ENCODE data around the gene LRRTM3.

LRRTM3 gene

DNA sequence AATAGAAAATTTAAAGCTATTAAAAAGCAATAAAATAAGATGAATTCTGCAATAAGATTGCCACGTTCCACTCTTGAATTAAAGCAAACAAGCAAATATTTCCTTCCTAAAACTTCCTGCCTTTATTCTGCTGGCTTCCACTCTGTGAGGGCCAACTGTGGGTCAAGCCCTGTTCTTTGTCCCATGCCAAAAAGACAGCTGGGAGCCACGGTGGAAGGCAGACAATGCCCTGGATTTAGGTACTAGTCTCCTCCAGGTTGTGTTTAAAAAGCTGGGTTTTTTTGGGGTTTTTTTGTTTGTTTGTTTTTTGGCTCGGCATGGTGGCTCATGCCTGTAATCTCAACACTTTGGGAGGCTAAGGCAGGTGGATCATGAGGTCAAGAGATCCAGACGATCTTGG lies 39.1 kb downstream of the LRRTM3 start (continued):
- TF ChIP-seq, protein P1, sequence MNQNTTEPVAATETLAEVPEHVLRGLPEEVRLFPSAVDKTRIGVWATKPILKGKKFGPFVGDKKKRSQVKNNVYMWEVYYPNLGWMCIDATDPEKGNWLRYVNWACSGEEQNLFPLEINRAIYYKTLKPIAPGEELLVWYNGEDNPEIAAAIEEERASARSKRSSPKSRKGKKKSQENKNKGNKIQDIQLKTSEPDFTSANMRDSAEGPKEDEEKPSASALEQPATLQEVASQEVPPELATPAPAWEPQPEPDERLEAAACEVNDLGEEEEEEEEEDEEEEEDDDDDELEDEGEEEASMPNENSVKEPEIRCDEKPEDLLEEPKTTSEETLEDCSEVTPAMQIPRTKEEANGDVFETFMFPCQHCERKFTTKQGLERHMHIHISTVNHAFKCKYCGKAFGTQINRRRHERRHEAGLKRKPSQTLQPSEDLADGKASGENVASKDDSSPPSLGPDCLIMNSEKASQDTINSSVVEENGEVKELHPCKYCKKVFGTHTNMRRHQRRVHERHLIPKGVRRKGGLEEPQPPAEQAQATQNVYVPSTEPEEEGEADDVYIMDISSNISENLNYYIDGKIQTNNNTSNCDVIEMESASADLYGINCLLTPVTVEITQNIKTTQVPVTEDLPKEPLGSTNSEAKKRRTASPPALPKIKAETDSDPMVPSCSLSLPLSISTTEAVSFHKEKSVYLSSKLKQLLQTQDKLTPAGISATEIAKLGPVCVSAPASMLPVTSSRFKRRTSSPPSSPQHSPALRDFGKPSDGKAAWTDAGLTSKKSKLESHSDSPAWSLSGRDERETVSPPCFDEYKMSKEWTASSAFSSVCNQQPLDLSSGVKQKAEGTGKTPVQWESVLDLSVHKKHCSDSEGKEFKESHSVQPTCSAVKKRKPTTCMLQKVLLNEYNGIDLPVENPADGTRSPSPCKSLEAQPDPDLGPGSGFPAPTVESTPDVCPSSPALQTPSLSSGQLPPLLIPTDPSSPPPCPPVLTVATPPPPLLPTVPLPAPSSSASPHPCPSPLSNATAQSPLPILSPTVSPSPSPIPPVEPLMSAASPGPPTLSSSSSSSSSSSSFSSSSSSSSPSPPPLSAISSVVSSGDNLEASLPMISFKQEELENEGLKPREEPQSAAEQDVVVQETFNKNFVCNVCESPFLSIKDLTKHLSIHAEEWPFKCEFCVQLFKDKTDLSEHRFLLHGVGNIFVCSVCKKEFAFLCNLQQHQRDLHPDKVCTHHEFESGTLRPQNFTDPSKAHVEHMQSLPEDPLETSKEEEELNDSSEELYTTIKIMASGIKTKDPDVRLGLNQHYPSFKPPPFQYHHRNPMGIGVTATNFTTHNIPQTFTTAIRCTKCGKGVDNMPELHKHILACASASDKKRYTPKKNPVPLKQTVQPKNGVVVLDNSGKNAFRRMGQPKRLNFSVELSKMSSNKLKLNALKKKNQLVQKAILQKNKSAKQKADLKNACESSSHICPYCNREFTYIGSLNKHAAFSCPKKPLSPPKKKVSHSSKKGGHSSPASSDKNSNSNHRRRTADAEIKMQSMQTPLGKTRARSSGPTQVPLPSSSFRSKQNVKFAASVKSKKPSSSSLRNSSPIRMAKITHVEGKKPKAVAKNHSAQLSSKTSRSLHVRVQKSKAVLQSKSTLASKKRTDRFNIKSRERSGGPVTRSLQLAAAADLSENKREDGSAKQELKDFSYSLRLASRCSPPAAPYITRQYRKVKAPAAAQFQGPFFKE (tag by site-specific recombination; IDR thresholded peaks at IDR 0.05; ENCODE audit: borderline replicate concordance): no peak
- TF ChIP-seq KLF7 (tag by site-specific recombination; IDR thresholded peaks at IDR 0.05; ENCODE audit: borderline replicate concordance) (no peak), ZNF837 (tag by site-specific recombination; IDR thresholded peaks at IDR 0.05) (no peak), ZNF16 (tag by site-specific recombination; IDR thresholded peaks at IDR 0.05; ENCODE audit: low read depth) (no peak), ZFP3 (tag by site-specific recombination; IDR thresholded peaks at IDR 0.05; ENCODE audit: low read depth) (no peak), ZNF830 (tag by site-specific recombination; IDR thresholded peaks at IDR 0.05; ENCODE audit: low read depth) (no peak), ZNF19 (tag by site-specific recombination; IDR thresholded peaks at IDR 0.05; ENCODE audit: low read depth) (no peak)
- TF ChIP-seq, protein P2, sequence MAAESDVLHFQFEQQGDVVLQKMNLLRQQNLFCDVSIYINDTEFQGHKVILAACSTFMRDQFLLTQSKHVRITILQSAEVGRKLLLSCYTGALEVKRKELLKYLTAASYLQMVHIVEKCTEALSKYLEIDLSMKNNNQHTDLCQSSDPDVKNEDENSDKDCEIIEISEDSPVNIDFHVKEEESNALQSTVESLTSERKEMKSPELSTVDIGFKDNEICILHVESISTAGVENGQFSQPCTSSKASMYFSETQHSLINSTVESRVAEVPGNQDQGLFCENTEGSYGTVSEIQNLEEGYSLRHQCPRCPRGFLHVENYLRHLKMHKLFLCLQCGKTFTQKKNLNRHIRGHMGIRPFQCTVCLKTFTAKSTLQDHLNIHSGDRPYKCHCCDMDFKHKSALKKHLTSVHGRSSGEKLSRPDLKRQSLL (tag by site-specific recombination; IDR thresholded peaks at IDR 0.05): no peak

GRCh38 chr10:66980246-66980815 lies 54.5 kb downstream of the LRRTM3 start:
- H3K27ac ChIP-seq (ENCODE audit: extremely low read depth, low read depth, low read length): no peak overlapping the region
- CTCF ChIA-PET: no interaction called here
- H3K36me3 ChIP-seq (ENCODE audit: control insufficient read depth in 2 of 2, insufficient read depth in 1 of 2, low read length in 2 of 2): no peaks in the 10 kb centered on the region
- no peaks in the 10 kb centered on the region for H3K9me3 ChIP-seq (ENCODE audit: control insufficient read depth, insufficient read depth, low read depth, low read length)
- peaks cover 12% of the 10 kb centered on the region for H3K4me1 ChIP-seq (ENCODE audit: control insufficient read depth, insufficient read depth, low read length)
- H3K4me3 ChIP-seq (ENCODE audit: low read depth, low read length): no peak overlapping the region
- POLR2A ChIA-PET: no interaction called here
- no peak for TF ChIP-seq ZNF747 (tag by site-specific recombination; IDR thresholded peaks at IDR 0.05)
- no peak for TF ChIP-seq ZNF560 (tag by site-specific recombination; IDR thresholded peaks at IDR 0.05; ENCODE audit: borderline replicate concordance)
- no peak for TF ChIP-seq HOXC10 (CRISPR knock-in tag; IDR thresholded peaks at IDR 0.05)
- no peak for TF ChIP-seq ZFP3 (tag by site-specific recombination; IDR thresholded peaks at IDR 0.05; ENCODE audit: low read depth)
- no peak for TF ChIP-seq ZNF670 (tag by site-specific recombination; IDR thresholded peaks at IDR 0.05; ENCODE audit: low read depth)
- TF ChIP-seq ZNF777 (tag by site-specific recombination; IDR thresholded peaks at IDR 0.05; ENCODE audit: borderline replicate concordance): no peak
- no peak for TF ChIP-seq ZNF391 (tag by site-specific recombination; IDR thresholded peaks at IDR 0.05; ENCODE audit: borderline replicate concordance, low read depth)
- no peak for TF ChIP-seq ZNF610 (tag by site-specific recombination; IDR thresholded peaks at IDR 0.05; ENCODE audit: borderline replicate concordance)
- no peak for TF ChIP-seq KLF17 (tag by site-specific recombination; IDR thresholded peaks at IDR 0.05)
- TF ChIP-seq ZSCAN30 (tag by site-specific recombination; IDR thresholded peaks at IDR 0.05): no peak
- TF ChIP-seq PATZ1 (tag by site-specific recombination; IDR thresholded peaks at IDR 0.05): no peak
- no peak for TF ChIP-seq ZNF121 (tag by site-specific recombination; IDR thresholded peaks at IDR 0.05)
- TF ChIP-seq, protein P2 (tag by site-specific recombination; IDR thresholded peaks at IDR 0.05): no peak
- TF ChIP-seq, protein P3, sequence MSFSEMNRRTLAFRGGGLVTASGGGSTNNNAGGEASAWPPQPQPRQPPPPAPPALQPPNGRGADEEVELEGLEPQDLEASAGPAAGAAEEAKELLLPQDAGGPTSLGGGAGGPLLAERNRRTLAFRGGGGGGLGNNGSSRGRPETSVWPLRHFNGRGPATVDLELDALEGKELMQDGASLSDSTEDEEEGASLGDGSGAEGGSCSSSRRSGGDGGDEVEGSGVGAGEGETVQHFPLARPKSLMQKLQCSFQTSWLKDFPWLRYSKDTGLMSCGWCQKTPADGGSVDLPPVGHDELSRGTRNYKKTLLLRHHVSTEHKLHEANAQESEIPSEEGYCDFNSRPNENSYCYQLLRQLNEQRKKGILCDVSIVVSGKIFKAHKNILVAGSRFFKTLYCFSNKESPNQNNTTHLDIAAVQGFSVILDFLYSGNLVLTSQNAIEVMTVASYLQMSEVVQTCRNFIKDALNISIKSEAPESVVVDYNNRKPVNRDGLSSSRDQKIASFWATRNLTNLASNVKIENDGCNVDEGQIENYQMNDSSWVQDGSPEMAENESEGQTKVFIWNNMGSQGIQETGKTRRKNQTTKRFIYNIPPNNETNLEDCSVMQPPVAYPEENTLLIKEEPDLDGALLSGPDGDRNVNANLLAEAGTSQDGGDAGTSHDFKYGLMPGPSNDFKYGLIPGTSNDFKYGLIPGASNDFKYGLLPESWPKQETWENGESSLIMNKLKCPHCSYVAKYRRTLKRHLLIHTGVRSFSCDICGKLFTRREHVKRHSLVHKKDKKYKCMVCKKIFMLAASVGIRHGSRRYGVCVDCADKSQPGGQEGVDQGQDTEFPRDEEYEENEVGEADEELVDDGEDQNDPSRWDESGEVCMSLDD (tag by site-specific recombination; IDR thresholded peaks at IDR 0.05): no peak
- TF ChIP-seq ZNF423 (tag by site-specific recombination; IDR thresholded peaks at IDR 0.05): no peak
- TF ChIP-seq ZNF10 (tag by site-specific recombination; IDR thresholded peaks at IDR 0.05): no peak

Measured in HEK293 (cell line).